HG03196 (cell line): Measurements from ENCODE around the gene GDF11.

Source experiments
- ATAC-seq: cut with Tn5 transposase; IDR thresholded peaks from one replicate; pipeline ENCODE4 v1.9.1; 2021; ENCODE audit not compliant: unreplicated experiment

The GDF11 gene

GRCh38 chr12:55780685-55781084, 37.8 kb downstream of the GDF11 start:
- no peak for ATAC-seq

- ATAC-seq, result no peak
These were observed 45.6 kb downstream of the GDF11 start for GRCh38 chr12:55788546-55788945.

DNA sequence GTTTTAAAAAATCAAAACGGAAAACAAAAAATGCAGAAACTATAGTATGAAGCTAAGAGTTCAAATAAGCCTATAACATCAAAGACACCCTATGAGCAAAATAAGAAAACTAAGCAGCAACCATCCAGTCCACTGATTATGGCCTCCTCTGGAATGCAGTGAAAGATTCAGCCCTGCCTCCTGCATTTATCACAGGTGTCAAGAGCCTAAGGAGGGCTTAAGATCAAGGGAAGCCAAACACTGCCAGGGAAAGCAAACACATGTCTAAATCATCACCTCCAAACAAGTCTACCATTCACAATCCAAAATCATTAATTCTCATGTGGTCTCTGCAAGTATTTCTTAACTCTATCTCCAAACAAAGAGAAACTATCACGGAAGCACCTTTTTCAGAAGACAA, 46.2 kb downstream of the GDF11 start:
- no peak for ATAC-seq

DNA sequence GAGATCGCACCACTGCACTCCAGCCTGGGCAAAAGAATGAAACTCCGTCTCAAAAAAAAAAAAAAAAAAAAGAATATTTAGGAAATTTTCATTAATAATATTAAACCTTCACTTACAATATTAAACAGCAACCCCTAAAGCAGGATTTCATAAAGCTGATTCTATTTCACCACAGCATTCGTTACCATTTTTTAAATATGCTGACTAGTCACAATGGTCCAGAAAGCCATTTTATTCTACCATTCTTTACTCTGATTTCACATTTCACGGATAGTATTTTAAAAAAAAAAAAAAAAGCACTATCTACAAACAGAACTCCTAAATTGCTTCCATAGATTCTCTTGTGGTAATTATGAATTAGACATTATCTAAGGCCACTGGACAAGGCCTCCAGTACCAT, 47.0 kb downstream of the GDF11 start:
- no peak for ATAC-seq

DNA sequence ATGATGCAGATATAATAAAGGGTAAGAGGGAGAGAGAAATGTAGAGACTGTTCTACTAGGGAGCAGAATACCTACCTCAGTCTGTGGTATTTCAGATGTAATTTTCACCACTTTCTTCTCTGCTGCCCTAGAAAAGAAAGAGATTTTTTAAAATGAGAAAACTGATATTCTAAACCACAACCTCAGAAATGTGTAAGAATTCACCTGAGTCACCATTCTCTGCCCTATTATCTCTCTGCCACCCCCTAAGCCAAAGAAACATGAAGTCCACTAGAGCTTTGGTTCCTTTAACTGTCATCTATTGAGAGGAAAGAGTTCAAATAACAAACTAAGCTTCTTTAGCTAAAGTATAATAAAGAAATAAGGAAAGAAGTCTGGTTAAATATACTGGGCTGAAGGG, 53.0 kb downstream of the GDF11 start:
- no peak for ATAC-seq

DNA sequence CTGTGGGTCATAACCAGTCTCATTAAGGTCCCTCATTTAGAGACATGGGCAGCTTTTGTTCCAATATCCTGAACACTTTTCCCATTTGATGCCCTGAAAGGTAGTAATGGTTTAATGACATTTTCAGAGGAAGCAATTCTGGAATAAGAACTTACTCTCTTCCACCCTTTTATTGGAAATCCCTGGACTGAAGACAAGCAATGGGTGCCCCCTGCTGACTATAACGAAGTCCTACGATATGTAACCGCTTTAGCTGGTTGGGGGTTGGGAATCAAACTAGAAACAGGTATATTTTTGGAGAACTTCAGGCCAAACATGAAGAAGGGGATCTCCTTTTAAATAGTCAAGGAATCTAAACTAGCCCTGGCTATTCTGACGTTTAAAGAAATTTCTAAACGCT, 54.1 kb downstream of the GDF11 start:
- no peak for ATAC-seq

DNA sequence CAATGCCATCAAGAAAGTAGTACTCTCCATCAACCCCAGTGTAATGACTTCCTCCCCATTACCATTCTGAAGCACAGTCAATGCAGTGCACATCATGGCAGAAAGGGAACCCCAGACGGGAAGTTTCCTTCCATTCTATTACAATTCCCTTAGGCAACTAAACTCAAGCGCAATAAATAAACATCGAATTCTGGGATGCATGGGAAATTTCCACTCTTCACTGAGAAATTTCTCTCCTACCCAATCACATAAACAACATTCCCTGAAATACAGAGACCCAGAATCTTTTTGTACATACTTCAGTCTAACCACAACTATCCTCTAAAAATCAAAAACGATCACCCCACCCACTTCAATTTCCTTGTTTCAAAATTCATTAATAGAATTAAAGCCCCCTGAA, 54.6 kb downstream of the GDF11 start:
- no peak for ATAC-seq
